T-cell (primary cell): ENCODE measurements around the gene MRPS27. TPM values are rescaled to one million over a fixed set of nuclear protein-coding genes. Genes with fewer than 3 reads are reported as not detected.
"Not testable (repeated sequence)": the region's sequence is repeated elsewhere in the genome, so short reads cannot be mapped to it uniquely, and the experiment has no call there.

Source experiments
- ATAC-seq, 4 experiments: fragments of 200-7000 bp in 3 of 4; fragments of 150-1000 bp in 1 of 4; cut with Tn5 transposase; replicated peaks in 1 of 4; 1 replicate in 3 of 4; 2 replicates in 1 of 4; pipeline ENCODE4 v1.10.0; 2021; ENCODE audit warnings: moderate library complexity in 3 of 4, mild to moderate bottlenecking in 2 of 4, moderate number of reproducible peaks in 1 of 4
- CTCF ChIA-PET, 2 donors: fragments of 300-600 bp; sonication (Branson Sonifier 250); formaldehyde crosslinking; loops; one replicate each; lab custom pipeline; 2022; ENCODE audit warnings: antibody characterized with exemption in 2 of 2; lab: Charles Lee
- POLR2A ChIA-PET, 2 donors: fragments of 300-600 bp; sonication (Branson Sonifier 250); formaldehyde crosslinking; loops; one replicate each; lab custom pipeline; 2022; ENCODE audit warnings: antibody characterized with exemption in 2 of 2; lab: Charles Lee
- DNase-seq, 35 experiments: peaks; one replicate each; pipeline versions ENCODE4 v3.0.0 to v3.0.0-alpha.2; 2013 to 2023
- H3K27ac ChIP-seq: one replicate; pipeline ENCODE4 v1.5.1; 2013; ENCODE audit warnings: low read length
- H3K27me3 ChIP-seq, 2 experiments: replicated peaks in 1 of 2; 1 replicate in 1 of 2; 2 replicates in 1 of 2; pipeline versions ENCODE4 v1.6.1 to v1.7.0; 2013; ENCODE audit warnings: low read length in 1 of 2, mixed read lengths in 1 of 2; ENCODE audit not compliant: control insufficient read depth in 2 of 2, insufficient read depth in 2 of 2; ENCODE audit errors: extremely low read depth in 1 of 2
- H3K36me3 ChIP-seq, 2 donors: 1 replicate in 1 of 2; 2 replicates in 1 of 2; pipeline versions ENCODE4 v1.6.1 to v1.7.0; 2013; ENCODE audit warnings: low read length in 1 of 2; ENCODE audit not compliant: control insufficient read depth in 2 of 2, insufficient read depth in 1 of 2; ENCODE audit errors: extremely low read depth in 1 of 2
- H3K4me1 ChIP-seq, 2 experiments: 1 replicate in 1 of 2; 2 replicates in 1 of 2; pipeline versions ENCODE4 v1.6.1 to v1.7.0; 2013; ENCODE audit warnings: low read length in 2 of 2, mixed read lengths in 1 of 2; ENCODE audit not compliant: insufficient read depth in 2 of 2, control insufficient read depth in 1 of 2; ENCODE audit errors: extremely low read depth in 1 of 2
- H3K4me3 ChIP-seq, 2 donors: 1 replicate in 1 of 2; 2 replicates in 1 of 2; pipeline versions ENCODE4 v1.5.1 to v1.7.0; 2013; ENCODE audit warnings: mild to moderate bottlenecking in 2 of 2, low read length in 1 of 2, moderate library complexity in 1 of 2; ENCODE audit not compliant: control insufficient read depth in 1 of 2; ENCODE audit errors: extremely low read depth in 1 of 2
- H3K9me3 ChIP-seq: 2 replicates; pipeline ENCODE4 v1.7.0; 2013
- H3K27ac Mint-ChIP-seq, 2 donors: one replicate each; pipeline ENCODE4 v1.8.0; 2020 to 2021; ENCODE audit warnings: mild to moderate bottlenecking in 2 of 2, mixed read lengths in 2 of 2
- H3K27me3 Mint-ChIP-seq, 2 donors: one replicate each; pipeline ENCODE4 v1.8.0; 2021 to 2022; ENCODE audit warnings: mixed read lengths in 2 of 2
- H3K36me3 Mint-ChIP-seq: one replicate; pipeline ENCODE4 v1.8.0; 2021; ENCODE audit warnings: mixed read lengths
- H3K4me1 Mint-ChIP-seq, 3 donors: one replicate each; pipeline ENCODE4 v1.8.0; 2020 to 2022; ENCODE audit warnings: mixed read lengths in 3 of 3, mild to moderate bottlenecking in 1 of 3
- H3K4me3 Mint-ChIP-seq, 3 donors: one replicate each; pipeline ENCODE4 v1.8.0; 2020 to 2022; ENCODE audit warnings: mild to moderate bottlenecking in 3 of 3, mixed read lengths in 3 of 3, moderate library complexity in 3 of 3
- H3K9me3 Mint-ChIP-seq, 3 donors: one replicate each; pipeline ENCODE4 v1.8.0; 2020 to 2022; ENCODE audit warnings: mixed read lengths in 3 of 3
- WGBS: methylation state at CpG from one replicate; pipeline ENCODE4 v1.1.5; 2013; ENCODE audit warnings: missing lambda C conversion rate; ENCODE audit not compliant: insufficient coverage; 5-methylcytosine and 5-hydroxymethylcytosine counted together
- total RNA-seq, 35 experiments: library from RNA in 6 of 35; stranded (reverse) in 6 of 35; fragments of 120-200 nt in 1 of 35; gene quantifications; one replicate each; pipeline versions ENCODE4 v1.2.1 to v1.2.4 and lab custom pipeline; 2013 to 2026

Gene MRPS27
- total RNA-seq, 5 donors from 2014 or later (not counting 1 experiment from before 2014, with no cell fraction given): 34.4 to 43.3 (median 39.7) TPM

- no peak overlapping the region for H3K27ac ChIP-seq
- H3K4me3 ChIP-seq: no peak overlapping the region
- DNase-seq: no peak
- ChIA-PET POLR2A (no interaction called here), CTCF (no interaction called here)
- H3K27me3 ChIP-seq: peaks cover 6 to 19% of the 10 kb centered on the region in 2 experiments
- no peaks in the 10 kb centered on the region for H3K36me3 ChIP-seq
- Mint-ChIP-seq H3K4me3 (no peak overlapping the region), H3K4me1 (peaks cover 0 to under 1% (median 0%) of the 10 kb centered on the region in 3 donors), H3K9me3 (no peaks in the 10 kb centered on the region), H3K27me3 (peaks cover 30 to 37% of the 10 kb centered on the region in 2 donors), H3K36me3 (no peaks in the 10 kb centered on the region), H3K27ac (no peak overlapping the region)
- H3K4me1 ChIP-seq: no peaks in the 10 kb centered on the region
- H3K9me3 ChIP-seq: no peaks in the 10 kb centered on the region
- 79% methylated on average over 2 of the region's 6 CpGs for WGBS
- no peak for ATAC-seq
Observed at GRCh38 chr5:72171667-72172066, 148.4 kb downstream of the MRPS27 start.

GRCh38 chr5:72171181-72171580, 148.9 kb downstream of the MRPS27 start:
- H3K9me3 ChIP-seq, H3K27ac Mint-ChIP-seq, POLR2A ChIA-PET, H3K36me3 Mint-ChIP-seq, CTCF ChIA-PET, H3K9me3 Mint-ChIP-seq, DNase-seq, H3K27ac ChIP-seq, H3K4me1 Mint-ChIP-seq, H3K4me3 Mint-ChIP-seq, ATAC-seq, H3K36me3 ChIP-seq, H3K4me3 ChIP-seq, H3K4me1 ChIP-seq: not testable (repeated sequence)
- 91% methylated on average over 2 of the region's 3 CpGs for WGBS
- peaks cover 34 to 39% of the 10 kb centered on the region in 2 donors for H3K27me3 Mint-ChIP-seq
- H3K27me3 ChIP-seq: peaks cover 6 to 19% of the 10 kb centered on the region in 2 experiments

GRCh38 chr5:72170101-72170500, 149.9 kb downstream of the MRPS27 start:
- CTCF ChIA-PET: interaction anchor here (0.5 to 0.6 kb wide), 2 partner anchors 10 to 88 kb away, joined by 3 read pairs; no protein-coding TSS in a partner anchor
- no peaks in the 10 kb centered on the region for H3K9me3 ChIP-seq
- no peaks in the 10 kb centered on the region for H3K4me1 ChIP-seq
- peaks cover 34 to 36% of the 10 kb centered on the region in 2 donors for H3K27me3 Mint-ChIP-seq
- no peak overlapping the region for H3K4me3 Mint-ChIP-seq
- POLR2A ChIA-PET: no interaction called here
- no peak overlapping the region for H3K27ac ChIP-seq
- peaks cover 0 to 3% (median 0%) of the 10 kb centered on the region in 3 donors for H3K4me1 Mint-ChIP-seq
- H3K36me3 ChIP-seq: no peaks in the 10 kb centered on the region
- no peak for DNase-seq
- WGBS: no CpG with 5 or more reads among the region's 2 CpGs
- H3K27me3 ChIP-seq: peaks cover 6 to 16% of the 10 kb centered on the region in 2 experiments
- no peak overlapping the region for H3K27ac Mint-ChIP-seq
- ATAC-seq: no peak
- H3K36me3 Mint-ChIP-seq: no peaks in the 10 kb centered on the region
- no peaks in the 10 kb centered on the region for H3K9me3 Mint-ChIP-seq
- no peak overlapping the region for H3K4me3 ChIP-seq

Other genes with a start within 250 kb of the MRPS27 start
- gene MAP1B, start 212.8 kb downstream of the MRPS27 start, total RNA-seq: under 1 TPM in 3 of 5 donors, not detected in 2; 0.33 to 0.98 (median 0.47) TPM
- 10 to 100 TPM in 1 of 5 donors, 1 to 10 TPM in 4; 5.9 to 12.1 (median 8.1) TPM for gene PTCD2, start 133 bp upstream of the MRPS27 start, total RNA-seq
- under 1 TPM in 2 of 5 donors, not detected in 3; 0.13 to 0.14 TPM for gene ZNF366, start 187.2 kb upstream of the MRPS27 start, total RNA-seq